Esophagus squamous epithelium (tissue), 5 donors: ENCODE results near the gene GPR146. TPM values are rescaled to one million over a fixed set of nuclear protein-coding genes. Genes with fewer than 3 reads are reported as not detected.

Source experiments
- DNase-seq: peaks from one replicate; lab custom pipeline; 2025; lab: John Stamatoyannopoulos, UW
- H3K27ac ChIP-seq, 4 donors: fragments of 200-600 bp; sonication (generic); one replicate each; pipeline ENCODE4 v1.5.1; 2016 to 2019; ENCODE audit warnings: mild to moderate bottlenecking in 1 of 4
- H3K27me3 ChIP-seq, 4 donors: fragments of 200-600 bp; sonication (generic); 1 replicate in 3 of 4; 2 replicates in 1 of 4; pipeline versions ENCODE4 v1.5.1 to v1.6.0; 2017 to 2021; ENCODE audit warnings: antibody characterized with exemption in 1 of 4
- H3K36me3 ChIP-seq, 3 donors: fragments of 200-600 bp; sonication (generic); one replicate each; pipeline ENCODE4 v1.5.1; 2016 to 2019
- H3K4me1 ChIP-seq, 3 donors: fragments of 200-600 bp; sonication (generic); one replicate each; pipeline ENCODE4 v1.5.1; 2017 to 2019
- H3K4me3 ChIP-seq, 4 donors: fragments of 200-600 bp; sonication (generic); 1 replicate in 3 of 4; 2 replicates in 1 of 4; pipeline ENCODE4 v1.5.1; 2016 to 2019; ENCODE audit warnings: mild to moderate bottlenecking in 2 of 4, moderate library complexity in 1 of 4
- H3K9me3 ChIP-seq, 3 donors: fragments of 200-600 bp; sonication (generic); one replicate each; pipeline ENCODE4 v1.5.1; 2016 to 2019
- CTCF ChIP-seq, 6 experiments: fragments of 450-650 bp in 4 of 6; fragments of 200-600 bp in 2 of 6; sonication (generic) in 2 of 6; IDR thresholded peaks; one replicate each; pipeline ENCODE4 v1.5.1; 2016 to 2019; ENCODE audit warnings: antibody characterized with exemption in 6 of 6, mild to moderate bottlenecking in 4 of 6, moderate library complexity in 4 of 6
- POLR2A ChIP-seq, 4 donors: fragments of 450-650 bp; IDR thresholded peaks; one replicate each; pipeline ENCODE4 v1.6.1; 2017; ENCODE audit warnings: antibody characterized with exemption in 4 of 4, mild to moderate bottlenecking in 4 of 4, moderate library complexity in 3 of 4
- WGBS, 2 donors: methylation state at CpG; one replicate each; pipeline ENCODE4 v1.1.5; 2018; 5-methylcytosine and 5-hydroxymethylcytosine counted together
- intact Hi-C: fragments of 100-400 bp; cut with DNase I; formaldehyde crosslinking; loops from one replicate; pipeline ENCODE4 v1.15.0; 2022
- total RNA-seq, 4 donors: library from RNA; depleted of rRNA; stranded (reverse); fragments of >200 nt; gene quantifications; one replicate each; pipeline ENCODE4 v1.1.0, GENCODE V29; 2016
- donor health status: DM: yes; HTN: yes; CAD: no.

Gene GPR146
- total RNA-seq, 4 donors from 2014 or later: 1.1 to 12.8 (median 3.5) TPM

GRCh38 chr7:1099637-1100036 lies 55.3 kb downstream of the GPR146 start:
- Histone ChIP-seq H3K27ac (no peak overlapping the region), H3K4me1 (peaks cover 0 to 11% (median 0%) of the 10 kb centered on the region in 3 donors), H3K27me3 (no peaks in the 10 kb centered on the region), H3K9me3 (no peaks in the 10 kb centered on the region), H3K4me3 (no peak overlapping the region), H3K36me3 (peaks cover 0 to 14% (median 0%) of the 10 kb centered on the region in 3 donors)
- TF ChIP-seq POLR2A (IDR thresholded peaks at IDR 0.05) (no peak), CTCF (IDR thresholded peaks at IDR 0.05) (no peak)
- 83 to 97% methylated on average over 4 to 9 of the region's 16 CpGs for WGBS, 2 donors
- DNase-seq: no peak
- intact Hi-C loops: no loop called here

GRCh38 chr7:1100386-1100785 lies 56.0 kb downstream of the GPR146 start:
- H3K27me3 ChIP-seq: no peaks in the 10 kb centered on the region
- WGBS, 2 donors: 76% methylated on average over 10 of the region's 14 CpGs; no CpG with 5 or more reads in 1 of the 2 donors

GRCh38 chr7:1100834-1101562 lies 56.7 kb downstream of the GPR146 start:
- TF ChIP-seq POLR2A (IDR thresholded peaks at IDR 0.05): no peak
- TF ChIP-seq CTCF (IDR thresholded peaks at IDR 0.05): no peak
- intact Hi-C loops: no loop called here
- peaks cover 0 to 14% (median 0%) of the 10 kb centered on the region in 3 donors for H3K36me3 ChIP-seq
- peaks cover 0 to 8% (median 0%) of the 10 kb centered on the region in 3 donors for H3K4me1 ChIP-seq
- DNase-seq: no peak
- no peak overlapping the region for H3K27ac ChIP-seq
- H3K9me3 ChIP-seq: no peaks in the 10 kb centered on the region
- H3K4me3 ChIP-seq: no peak overlapping the region
- WGBS, 2 donors: 81 to 83% methylated on average over 1 to 8 of the region's 34 CpGs
- no peaks in the 10 kb centered on the region for H3K27me3 ChIP-seq

More at GRCh38 chr7:1100386-1100785, 56.0 kb downstream of the GPR146 start:
- no peak overlapping the region for H3K4me3 ChIP-seq
- peaks cover 0 to 14% (median 0%) of the 10 kb centered on the region in 3 donors for H3K36me3 ChIP-seq
- H3K9me3 ChIP-seq: no peaks in the 10 kb centered on the region
- DNase-seq: no peak
- peaks cover 0 to 11% (median 0%) of the 10 kb centered on the region in 3 donors for H3K4me1 ChIP-seq
- no peak for TF ChIP-seq CTCF (IDR thresholded peaks at IDR 0.05)
- TF ChIP-seq POLR2A (IDR thresholded peaks at IDR 0.05): no peak
- intact Hi-C loops: no loop called here
- no peak overlapping the region for H3K27ac ChIP-seq

GRCh38 chr7:1101563-1102431 lies 57.5 kb downstream of the GPR146 start:
- WGBS, 2 donors: 90 to 92% methylated on average over 18 to 23 of the region's 47 CpGs
- DNase-seq: no peak
- Histone ChIP-seq H3K4me3 (no peak overlapping the region), H3K27ac (no peak overlapping the region), H3K9me3 (no peaks in the 10 kb centered on the region), H3K36me3 (peaks cover 0 to 14% (median 0%) of the 10 kb centered on the region in 3 donors), H3K4me1 (no peaks in the 10 kb centered on the region), H3K27me3 (no peaks in the 10 kb centered on the region)
- TF ChIP-seq CTCF (IDR thresholded peaks at IDR 0.05): no peak
- no peak for TF ChIP-seq POLR2A (IDR thresholded peaks at IDR 0.05)
- intact Hi-C loops: no loop called here
